GM21390 (cell line): Measurements from ENCODE around the gene ZNF2.
A peak's percentile ranks its signal among the peaks of the same experiment; 100 is the strongest.
"Not testable (repeated sequence)": the region's sequence is repeated elsewhere in the genome, so short reads cannot be mapped to it uniquely, and the experiment has no call there.

ENCODE experiments used
- ATAC-seq: cut with Tn5 transposase; IDR thresholded peaks from one replicate; pipeline ENCODE4 v1.9.1; 2021; ENCODE audit not compliant: unreplicated experiment

Gene ZNF2

GRCh38 chr2:95165371-95166064, at the start of gene ZNF2:
TSS of gene ZNF2 (plus strand) at chr2:95165809. CDS start at chr2:95176227, 10,418 bp downstream.
- peak; percentile 88 for ATAC-seq

GRCh38 chr2:95121093-95121406, 44.6 kb upstream of the ZNF2 start:
- no peak for ATAC-seq

GRCh38 chr2:95121407-95122196, 44.0 kb upstream of the ZNF2 start, which contains the start of gene MRPS5:
TSS of gene MRPS5 (minus strand) at chr2:95121808. CDS start at chr2:95121791, 17 bp downstream.
- ATAC-seq = peak; percentile 94

- ATAC-seq = no peak
Observed at GRCh38 chr2:95122197-95122551, 43.4 kb upstream of the ZNF2 start.

GRCh38 chr2:95138702-95139101, 26.9 kb upstream of the ZNF2 start:
- ATAC-seq = no peak

- ATAC-seq = no peak
Observed at GRCh38 chr2:95143838-95144237, 21.8 kb upstream of the ZNF2 start.

GRCh38 chr2:95149397-95149984, 16.1 kb upstream of the ZNF2 start:
- ATAC-seq = no peak

GRCh38 chr2:95158441-95158840, 7.2 kb upstream of the ZNF2 start:
- ATAC-seq = no peak

- ATAC-seq = peak; percentile 51
Observed at GRCh38 chr2:95158891-95159619, 6.6 kb upstream of the ZNF2 start.

- peak; percentile 90 for ATAC-seq
Observed at GRCh38 chr2:95159690-95160449, 5.7 kb upstream of the ZNF2 start, which contains the start of gene ZNF514. TSS of gene ZNF514 (minus strand) at chr2:95159848. CDS start at chr2:95153253, 6,595 bp downstream.

GRCh38 chr2:95165030-95165370, 609 bp upstream of the ZNF2 start:
- ATAC-seq = peak; percentile 18

- peak; percentile 14 for ATAC-seq
Observed at GRCh38 chr2:95166065-95166763, 605 bp downstream of the ZNF2 start.

- no peak for ATAC-seq
Observed at GRCh38 chr2:95171902-95172301, 6.3 kb downstream of the ZNF2 start.

- no peak for ATAC-seq
Observed at GRCh38 chr2:95174031-95174542, 8.5 kb downstream of the ZNF2 start.

GRCh38 chr2:95179451-95179850, 13.8 kb downstream of the ZNF2 start:
- no peak for ATAC-seq

GRCh38 chr2:95181774-95182173, 16.2 kb downstream of the ZNF2 start:
- ATAC-seq = no peak

GRCh38 chr2:95185197-95185596, 19.6 kb downstream of the ZNF2 start:
- ATAC-seq = no peak

GRCh38 chr2:95185973-95186372, 20.4 kb downstream of the ZNF2 start:
- no peak for ATAC-seq

- not testable (repeated sequence) for ATAC-seq
Observed at GRCh38 chr2:95192956-95193355, 27.3 kb downstream of the ZNF2 start.

GRCh38 chr2:95203911-95204310, 38.3 kb downstream of the ZNF2 start:
- ATAC-seq = no peak
